Testis (tissue), 3 donors: ENCODE results near the gene DESI2. TPM values are rescaled to one million over a fixed set of nuclear protein-coding genes. Genes with fewer than 3 reads are reported as not detected.

Experiments used
- DNase-seq: peaks from one replicate; pipeline ENCODE4 v3.0.0-alpha.2; 2019
- H3K27ac ChIP-seq, 2 donors: fragments of 200-600 bp; sonication (generic); one replicate each; pipeline ENCODE4 v1.5.1; 2019
- H3K27me3 ChIP-seq: fragments of 200-600 bp; sonication (generic); one replicate; pipeline ENCODE4 v1.5.1; 2019
- H3K36me3 ChIP-seq: fragments of 200-600 bp; sonication (generic); one replicate; pipeline ENCODE4 v1.5.1; 2017; ENCODE audit warnings: low read depth; ENCODE audit errors: missing control alignments
- H3K4me1 ChIP-seq: fragments of 200-600 bp; sonication (generic); one replicate; pipeline ENCODE4 v1.5.1; 2019
- H3K4me3 ChIP-seq, 2 donors: fragments of 200-600 bp; sonication (generic); one replicate each; pipeline ENCODE4 v1.5.1; 2017 to 2019
- H3K9me3 ChIP-seq: fragments of 200-600 bp; sonication (generic); one replicate; pipeline ENCODE4 v1.5.1; 2017
- POLR2A ChIP-seq: fragments of 450-650 bp; IDR thresholded peaks from one replicate; pipeline ENCODE4 v1.6.1; 2017; ENCODE audit warnings: antibody characterized with exemption, mild to moderate bottlenecking, moderate library complexity
- WGBS, 2 donors: methylation state at CpG; one replicate each; pipeline ENCODE4 v1.1.5; 2018; 5-methylcytosine and 5-hydroxymethylcytosine counted together
- intact Hi-C: fragments of 100-400 bp; cut with DNase I; formaldehyde crosslinking; loops from one replicate; pipeline ENCODE4 v1.15.1; 2023; ENCODE audit warnings: low total_unique reads
- polyA plus RNA-seq: library from polyadenylated mRNA; stranded (reverse); fragments of 350-450 nt; fragmentation: Illumina TruSeq; extraction: RNeasy Lipid Tissue Mini Kit (QIAGEN cat#74804); gene quantifications from one replicate; pipeline ENCODE4 v1.2.3, GENCODE V29; 2014; ENCODE audit warnings: low read depth, low replicate concordance; ENCODE audit not compliant: insufficient read depth
- total RNA-seq, 2 donors: library from RNA; depleted of rRNA; stranded (reverse); fragments of >200 nt; gene quantifications; one replicate each; pipeline ENCODE4 v1.2.3, GENCODE V29; 2016
- TF ChIP-seq, protein P1 (sequence below), 3 experiments: fragments of 450-650 bp in 2 of 3; fragments of 200-600 bp in 1 of 3; sonication (generic) in 1 of 3; IDR thresholded peaks; one replicate each; pipeline ENCODE4 v1.5.1; 2016 to 2019; ENCODE audit warnings: antibody characterized with exemption in 3 of 3, mild to moderate bottlenecking in 2 of 3, moderate library complexity in 1 of 3

Gene DESI2
- total and polyA plus RNA-seq, 3 donors from 2014 or later = 70.0 to 114 (median 72.7) TPM

DNA sequence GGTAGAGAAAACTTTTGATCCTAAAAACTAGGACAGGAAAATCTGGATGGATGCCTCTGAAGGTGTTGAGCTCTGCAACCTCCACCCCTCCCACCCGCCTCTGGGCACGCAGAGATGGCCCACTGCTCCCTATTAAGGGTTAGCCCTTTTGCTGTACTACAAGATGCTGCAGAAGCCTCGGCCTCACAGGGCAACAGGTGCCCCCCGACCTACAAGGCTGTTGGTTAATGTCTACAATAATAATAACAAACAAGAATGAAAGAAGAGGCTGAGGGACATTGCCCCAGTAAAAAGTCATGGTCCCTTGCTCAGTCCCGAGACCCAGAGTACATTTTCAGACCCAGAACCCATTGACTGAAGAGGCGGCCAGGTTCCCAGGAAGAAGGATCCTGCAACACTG, 7.5 kb upstream of the DESI2 start:
- TF ChIP-seq POLR2A = no peak
- TF ChIP-seq, protein P1, sequence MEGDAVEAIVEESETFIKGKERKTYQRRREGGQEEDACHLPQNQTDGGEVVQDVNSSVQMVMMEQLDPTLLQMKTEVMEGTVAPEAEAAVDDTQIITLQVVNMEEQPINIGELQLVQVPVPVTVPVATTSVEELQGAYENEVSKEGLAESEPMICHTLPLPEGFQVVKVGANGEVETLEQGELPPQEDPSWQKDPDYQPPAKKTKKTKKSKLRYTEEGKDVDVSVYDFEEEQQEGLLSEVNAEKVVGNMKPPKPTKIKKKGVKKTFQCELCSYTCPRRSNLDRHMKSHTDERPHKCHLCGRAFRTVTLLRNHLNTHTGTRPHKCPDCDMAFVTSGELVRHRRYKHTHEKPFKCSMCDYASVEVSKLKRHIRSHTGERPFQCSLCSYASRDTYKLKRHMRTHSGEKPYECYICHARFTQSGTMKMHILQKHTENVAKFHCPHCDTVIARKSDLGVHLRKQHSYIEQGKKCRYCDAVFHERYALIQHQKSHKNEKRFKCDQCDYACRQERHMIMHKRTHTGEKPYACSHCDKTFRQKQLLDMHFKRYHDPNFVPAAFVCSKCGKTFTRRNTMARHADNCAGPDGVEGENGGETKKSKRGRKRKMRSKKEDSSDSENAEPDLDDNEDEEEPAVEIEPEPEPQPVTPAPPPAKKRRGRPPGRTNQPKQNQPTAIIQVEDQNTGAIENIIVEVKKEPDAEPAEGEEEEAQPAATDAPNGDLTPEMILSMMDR (IDR thresholded peaks at IDR 0.05) = no peak
- intact Hi-C loops = no loop called here
- Histone ChIP-seq H3K4me1 (no peaks in the 10 kb centered on the region), H3K9me3 (no peaks in the 10 kb centered on the region), H3K4me3 (no peak overlapping the region), H3K27me3 (no peaks in the 10 kb centered on the region), H3K27ac (no peak overlapping the region), H3K36me3 (no peaks in the 10 kb centered on the region)
- 68 to 77% methylated on average over 6 of the region's 6 CpGs for WGBS, 2 donors
- DNase-seq = no peak

DNA sequence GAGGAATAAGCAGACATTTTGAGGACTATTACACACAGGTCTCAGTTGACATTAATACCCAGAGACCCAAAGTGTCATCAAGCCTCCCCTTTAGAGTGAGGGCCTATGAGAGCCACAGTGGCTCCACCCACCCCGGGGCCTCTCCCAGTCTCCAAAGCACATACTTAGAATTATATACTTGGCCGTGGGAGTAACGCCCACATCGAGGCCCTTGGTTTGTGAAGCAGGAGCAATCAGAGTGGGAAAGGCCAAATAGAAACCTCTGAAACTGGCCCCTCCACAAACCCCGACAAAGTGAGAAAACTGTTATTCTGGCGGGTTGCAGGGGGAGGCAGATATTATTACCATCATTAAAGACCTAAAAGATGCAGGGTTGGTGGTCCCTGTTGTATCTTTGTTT, 7.0 kb upstream of the DESI2 start:
- no peak overlapping the region for H3K4me3 ChIP-seq
- H3K27me3 ChIP-seq = no peaks in the 10 kb centered on the region
- no peaks in the 10 kb centered on the region for H3K9me3 ChIP-seq
- no peaks in the 10 kb centered on the region for H3K36me3 ChIP-seq
- H3K4me1 ChIP-seq = no peaks in the 10 kb centered on the region
- intact Hi-C loops = no loop called here
- no peak for TF ChIP-seq POLR2A
- TF ChIP-seq, protein P1 (IDR thresholded peaks at IDR 0.05) = no peak
- WGBS, 2 donors = 67% methylated on average over 6 of the region's 6 CpGs
- DNase-seq = no peak
- no peak overlapping the region for H3K27ac ChIP-seq

DNA sequence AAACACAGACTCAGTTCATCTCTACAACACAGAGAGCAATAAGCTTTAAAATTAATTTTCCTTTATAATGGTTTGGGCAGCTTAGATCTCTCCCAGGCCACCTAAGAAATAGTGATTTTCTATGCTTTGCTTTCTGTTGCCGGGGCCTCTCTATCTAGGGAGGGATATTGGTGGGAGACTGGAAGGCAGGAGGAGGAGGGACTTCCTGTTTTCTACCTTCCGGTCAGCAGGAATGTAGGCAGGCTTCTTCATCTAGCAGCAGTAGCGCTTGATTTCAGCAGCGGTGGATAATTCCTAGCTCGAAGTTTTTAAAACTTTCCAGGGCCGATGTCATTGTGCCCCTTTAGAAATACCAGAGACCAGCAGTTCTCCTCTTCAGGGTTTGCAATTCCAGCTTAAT, 5.1 kb upstream of the DESI2 start:
- TF ChIP-seq, protein P1 (IDR thresholded peaks at IDR 0.05) = no peak
- no peak for TF ChIP-seq POLR2A
- H3K27me3 ChIP-seq = no peaks in the 10 kb centered on the region
- 72 to 82% methylated on average over 6 of the region's 6 CpGs for WGBS, 2 donors
- intact Hi-C loops = no loop called here
- DNase-seq = no peak
- no peaks in the 10 kb centered on the region for H3K9me3 ChIP-seq
- no peak overlapping the region for H3K4me3 ChIP-seq
- H3K36me3 ChIP-seq = no peaks in the 10 kb centered on the region
- no peak overlapping the region for H3K27ac ChIP-seq
- no peaks in the 10 kb centered on the region for H3K4me1 ChIP-seq

DNA sequence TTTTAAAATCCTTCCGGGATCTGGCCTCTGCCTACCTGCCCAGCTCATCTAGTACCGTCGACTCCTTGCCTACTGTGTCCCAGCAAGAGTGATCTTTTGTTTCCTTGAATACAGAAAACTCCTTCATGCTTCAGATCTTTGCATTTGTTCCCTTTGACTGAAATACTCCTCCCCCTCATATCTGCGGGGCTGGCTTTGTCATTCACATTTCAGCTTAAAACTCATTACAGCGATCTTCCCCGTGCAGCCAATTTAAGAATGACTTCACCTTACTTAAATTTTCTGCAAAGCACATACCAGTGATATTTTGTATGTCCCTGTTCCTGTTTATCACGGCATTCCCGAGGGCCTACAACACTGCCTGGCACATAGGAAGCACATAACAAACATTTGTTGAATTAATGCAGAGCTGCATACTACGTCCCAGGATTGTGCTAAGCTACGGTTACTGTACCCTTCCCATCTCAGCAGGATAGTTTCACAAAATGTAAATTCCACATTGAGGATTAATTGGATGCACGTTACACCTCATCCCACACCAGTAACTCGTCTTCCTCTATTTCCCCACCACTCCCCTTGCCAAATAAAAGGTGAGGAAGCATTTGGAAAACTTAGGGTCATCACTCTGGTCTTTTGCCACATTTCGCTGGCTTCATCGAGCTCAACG, 837 bp upstream of the DESI2 start:
- no peak for DNase-seq
- H3K9me3 ChIP-seq = no peaks in the 10 kb centered on the region
- intact Hi-C loops = no loop called here
- peak overlapping the region; percentile 93 to 97 for H3K4me3 ChIP-seq
- H3K4me1 ChIP-seq = peaks cover 23% of the 10 kb centered on the region
- peak overlapping the region in 1 of 2 donors; percentile 94 for H3K27ac ChIP-seq
- no peaks in the 10 kb centered on the region for H3K36me3 ChIP-seq
- TF ChIP-seq, protein P1 (IDR thresholded peaks at IDR 0.05) = no peak
- TF ChIP-seq POLR2A = no peak
- no peaks in the 10 kb centered on the region for H3K27me3 ChIP-seq
- WGBS, 2 donors = 20 to 25% methylated on average over 15 of the region's 15 CpGs
